CD4-positive, alpha-beta T cell (primary cell): ENCODE results near the gene UBIAD1. TPM values are rescaled to one million over a fixed set of nuclear protein-coding genes. Genes with fewer than 3 reads are reported as not detected.

ENCODE experiments used
- ATAC-seq: fragments of 200-7000 bp; cut with Tn5 transposase; one replicate; pipeline ENCODE4 v1.10.0; 2022; ENCODE audit warnings: mild to moderate bottlenecking; ENCODE audit not compliant: poor library complexity
- CTCF ChIA-PET: fragments of 350-600 bp; sonication (Branson Sonifier 250); formaldehyde crosslinking; loops from one replicate; lab custom pipeline; 2021; ENCODE audit warnings: antibody characterized with exemption, inconsistent platforms; lab: Charles Lee
- POLR2A ChIA-PET: fragments of 350-600 bp; sonication (Branson Sonifier 250); formaldehyde crosslinking; loops from one replicate; lab custom pipeline; 2021; ENCODE audit warnings: antibody characterized with exemption, inconsistent platforms; lab: Charles Lee
- DNase-seq, 14 experiments: peaks; one replicate each; pipeline ENCODE4 v3.0.0-alpha.2; 2013 to 2020; ENCODE audit warnings: mixed read lengths in 2 of 14
- H3K27ac ChIP-seq, 2 donors: one replicate each; pipeline versions ENCODE4 v1.5.1 to v1.7.0; 2013; ENCODE audit warnings: low read length in 2 of 2, low read depth in 1 of 2, mild to moderate bottlenecking in 1 of 2
- H3K27me3 ChIP-seq, 2 experiments: 1 replicate in 1 of 2; 2 replicates in 1 of 2; pipeline versions ENCODE4 v1.6.1 to v1.7.0; 2013; ENCODE audit warnings: low read length in 2 of 2, control low read depth in 1 of 2, mild to moderate bottlenecking in 1 of 2, moderate library complexity in 1 of 2; ENCODE audit not compliant: insufficient read depth in 2 of 2, control insufficient read depth in 1 of 2
- H3K36me3 ChIP-seq: one replicate; pipeline ENCODE4 v1.6.1; 2013; ENCODE audit warnings: low read length, control low read depth; ENCODE audit not compliant: insufficient read depth
- H3K4me1 ChIP-seq: one replicate; pipeline ENCODE4 v1.6.1; 2013; ENCODE audit warnings: low read length, control low read depth; ENCODE audit not compliant: insufficient read depth
- H3K4me3 ChIP-seq: one replicate; pipeline ENCODE4 v1.5.1; 2013; ENCODE audit warnings: mild to moderate bottlenecking, low read length, moderate library complexity
- H3K9me3 ChIP-seq, 2 experiments: 1 replicate in 1 of 2; 2 replicates in 1 of 2; pipeline versions ENCODE4 v1.6.1 to v1.7.0; 2013; ENCODE audit warnings: low read length in 2 of 2, mild to moderate bottlenecking in 2 of 2, control low read depth in 1 of 2, moderate library complexity in 1 of 2; ENCODE audit not compliant: control insufficient read depth in 1 of 2, insufficient read depth in 1 of 2
- H3K27ac Mint-ChIP-seq: one replicate; pipeline ENCODE4 v1.8.0; 2020; ENCODE audit warnings: mixed read lengths
- H3K27me3 Mint-ChIP-seq: one replicate; pipeline ENCODE4 v1.8.0; 2021; ENCODE audit warnings: mixed read lengths
- H3K36me3 Mint-ChIP-seq: one replicate; pipeline ENCODE4 v1.8.0; 2021; ENCODE audit warnings: low read depth, mixed read lengths
- H3K4me1 Mint-ChIP-seq: one replicate; pipeline ENCODE4 v1.8.0; 2021; ENCODE audit warnings: low read depth, mixed read lengths
- H3K4me3 Mint-ChIP-seq: one replicate; pipeline ENCODE4 v1.8.0; 2020; ENCODE audit warnings: mild to moderate bottlenecking, mixed read lengths
- H3K9me3 Mint-ChIP-seq: one replicate; pipeline ENCODE4 v1.8.0; 2020; ENCODE audit warnings: mixed read lengths
- intact Hi-C, 2 experiments: fragments of 100-400 bp; cut with DNase I in 1 of 2; cut with micrococcal nuclease in 1 of 2; formaldehyde crosslinking; loops; one replicate each; pipeline versions ENCODE4 v1.15.1 to v1.9.0; 2023 to 2025; cut with DNase I, micrococcal nuclease
- total RNA-seq, 174 experiments: library from RNA in 2 of 174; stranded (reverse) in 2 of 174; gene quantifications; one replicate each; pipeline ENCODE4 v1.2.3 and lab custom pipeline; 2021 to 2026
- TF ChIP-seq, protein P1 (sequence below): fragments of 200-600 bp; IDR thresholded peaks from one replicate; pipeline ENCODE4 v1.8.0; 2022; ENCODE audit warnings: antibody characterized with exemption, mild to moderate bottlenecking

The UBIAD1 gene
- total RNA-seq, 2 experiments from 2014 or later, result 19.2 to 19.3 TPM

DNA sequence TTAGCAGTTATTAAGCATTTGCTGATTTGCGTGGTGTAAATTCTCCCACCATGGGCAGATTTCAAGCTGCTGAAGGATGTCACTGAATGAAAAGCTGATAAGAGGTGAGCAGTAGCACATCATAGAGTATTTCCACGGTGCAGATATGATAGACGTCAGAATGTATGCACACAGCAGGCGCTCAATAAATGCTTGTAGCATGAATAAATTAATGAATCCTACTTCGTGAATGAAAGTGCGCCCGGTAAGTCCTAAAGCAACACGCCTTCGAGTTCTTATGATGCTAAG, 510 bp upstream of the UBIAD1 start:
- H3K27ac ChIP-seq, result no peak overlapping the region
- Mint-ChIP-seq H3K27me3 (no peaks in the 10 kb centered on the region), H3K27ac (peak overlapping the region; percentile 43), H3K4me1 (peaks cover 23% of the 10 kb centered on the region), H3K4me3 (peak overlapping the region; percentile 73), H3K9me3 (no peaks in the 10 kb centered on the region), H3K36me3 (peaks cover 30% of the 10 kb centered on the region)
- H3K9me3 ChIP-seq, result no peaks in the 10 kb centered on the region
- ATAC-seq (no peak), DNase-seq (no peak)
- H3K36me3 ChIP-seq, result peaks cover 9% of the 10 kb centered on the region
- intact Hi-C loops, result loop anchor here in 1 of 2 experiments (1.0 to 5.0 kb wide), 4 partner anchors 10 to 535 kb away; partner anchors contain the start of genes CLCN6, EXOSC10, MTHFR and MTOR
- H3K4me3 ChIP-seq, result peak overlapping the region; percentile 57
- no peaks in the 10 kb centered on the region for H3K27me3 ChIP-seq
- POLR2A ChIA-PET, result interaction anchor here (1.0 to 3.1 kb wide), 6 partner anchors 9 to 23 kb away, joined by 3 to 46 read pairs (median 5); partner anchors contain the start of gene MTOR
- TF ChIP-seq, protein P1, sequence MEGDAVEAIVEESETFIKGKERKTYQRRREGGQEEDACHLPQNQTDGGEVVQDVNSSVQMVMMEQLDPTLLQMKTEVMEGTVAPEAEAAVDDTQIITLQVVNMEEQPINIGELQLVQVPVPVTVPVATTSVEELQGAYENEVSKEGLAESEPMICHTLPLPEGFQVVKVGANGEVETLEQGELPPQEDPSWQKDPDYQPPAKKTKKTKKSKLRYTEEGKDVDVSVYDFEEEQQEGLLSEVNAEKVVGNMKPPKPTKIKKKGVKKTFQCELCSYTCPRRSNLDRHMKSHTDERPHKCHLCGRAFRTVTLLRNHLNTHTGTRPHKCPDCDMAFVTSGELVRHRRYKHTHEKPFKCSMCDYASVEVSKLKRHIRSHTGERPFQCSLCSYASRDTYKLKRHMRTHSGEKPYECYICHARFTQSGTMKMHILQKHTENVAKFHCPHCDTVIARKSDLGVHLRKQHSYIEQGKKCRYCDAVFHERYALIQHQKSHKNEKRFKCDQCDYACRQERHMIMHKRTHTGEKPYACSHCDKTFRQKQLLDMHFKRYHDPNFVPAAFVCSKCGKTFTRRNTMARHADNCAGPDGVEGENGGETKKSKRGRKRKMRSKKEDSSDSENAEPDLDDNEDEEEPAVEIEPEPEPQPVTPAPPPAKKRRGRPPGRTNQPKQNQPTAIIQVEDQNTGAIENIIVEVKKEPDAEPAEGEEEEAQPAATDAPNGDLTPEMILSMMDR, result no peak
- H3K4me1 ChIP-seq, result peaks cover 42% of the 10 kb centered on the region
- CTCF ChIA-PET, result interaction anchor here (1.8 to 2.1 kb wide), 2 partner anchors 10 to 370 kb away, joined by 7 to 10 read pairs; partner anchors contain the start of gene MTOR

DNA sequence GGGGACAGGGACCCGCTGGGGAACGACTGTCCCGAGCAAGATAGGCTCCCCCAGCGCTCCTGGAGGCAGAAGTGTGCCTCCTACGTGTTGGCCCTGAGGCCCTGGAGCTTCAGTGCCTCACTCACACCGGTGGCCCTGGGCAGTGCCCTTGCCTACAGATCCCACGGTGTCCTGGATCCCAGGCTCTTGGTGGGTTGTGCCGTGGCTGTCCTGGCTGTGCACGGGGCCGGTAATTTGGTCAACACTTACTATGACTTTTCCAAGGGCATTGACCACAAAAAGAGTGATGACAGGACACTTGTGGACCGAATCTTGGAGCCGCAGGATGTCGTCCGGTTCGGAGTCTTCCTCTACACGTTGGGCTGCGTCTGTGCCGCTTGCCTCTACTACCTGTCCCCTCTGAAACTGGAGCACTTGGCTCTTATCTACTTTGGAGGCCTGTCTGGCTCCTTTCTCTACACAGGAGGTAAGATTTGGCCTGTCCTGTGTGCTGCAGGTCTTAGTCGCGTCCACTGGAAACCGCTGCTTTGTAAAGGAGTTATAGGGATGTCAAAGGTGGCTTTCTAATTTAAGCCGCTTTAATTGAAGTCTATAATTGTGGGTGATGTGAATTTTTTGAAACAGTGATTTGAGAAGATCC, 717 bp downstream of the UBIAD1 start:
- Mint-ChIP-seq H3K4me3 (peak overlapping the region; percentile 82), H3K36me3 (peaks cover 43% of the 10 kb centered on the region), H3K27ac (peak overlapping the region; percentile 70), H3K4me1 (peaks cover 34% of the 10 kb centered on the region), H3K9me3 (no peaks in the 10 kb centered on the region), H3K27me3 (no peaks in the 10 kb centered on the region)
- Histone ChIP-seq H3K9me3 (no peaks in the 10 kb centered on the region), H3K4me3 (peak overlapping the region; percentile 99), H3K27me3 (no peaks in the 10 kb centered on the region), H3K27ac (peak overlapping the region; percentile 88 to 90), H3K4me1 (peaks cover 42% of the 10 kb centered on the region), H3K36me3 (peaks cover 21% of the 10 kb centered on the region)
- intact Hi-C loops, result loop anchor here (1.0 to 5.0 kb wide), 5 partner anchors 8 to 534 kb away; partner anchors contain the start of genes CLCN6 (in 1 of the 2), EXOSC10 (in 1 of the 2), FBXO2 (in 1 of the 2) and FBXO44 (in 1 of the 2)
- CTCF ChIA-PET, result interaction anchor here (1.8 to 2.1 kb wide), 2 partner anchors 12 to 369 kb away, joined by 7 to 10 read pairs; partner anchors contain the start of gene MTOR
- TF ChIP-seq, protein P1, result no peak
- POLR2A ChIA-PET, result interaction anchor here (0.7 to 3.1 kb wide), 7 partner anchors 9 to 634 kb away, joined by 3 to 46 read pairs (median 5); partner anchors contain the start of genes MTOR and TARDBP
- DNase-seq (peak in 2 of 14 experiments; percentile 13 to 31), ATAC-seq (peak; percentile 57)

DNA sequence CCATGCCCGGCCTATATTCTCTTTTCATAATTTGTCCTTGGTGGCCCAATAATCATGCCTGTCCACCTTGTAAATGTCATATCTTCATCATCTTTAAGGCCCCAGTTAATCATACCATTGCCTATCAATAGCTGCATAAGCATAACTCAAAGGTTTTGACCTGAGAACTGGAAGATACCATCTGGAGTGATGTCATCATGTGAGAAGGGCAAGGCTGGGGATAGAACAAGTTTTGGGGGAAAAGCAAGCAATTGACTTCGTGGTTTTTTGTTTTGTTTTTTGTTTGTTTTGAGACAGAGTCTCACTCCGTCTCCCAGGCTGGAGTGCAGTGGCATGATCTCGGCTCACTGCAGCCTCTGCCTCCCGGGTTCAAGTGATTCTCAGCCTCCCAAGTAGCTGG, 6.2 kb downstream of the UBIAD1 start:
- Mint-ChIP-seq H3K27ac (peak overlapping the region; percentile 96), H3K4me3 (peak overlapping the region; percentile 12), H3K36me3 (peaks cover 78% of the 10 kb centered on the region), H3K27me3 (no peaks in the 10 kb centered on the region), H3K4me1 (peaks cover 83% of the 10 kb centered on the region), H3K9me3 (no peaks in the 10 kb centered on the region)
- Histone ChIP-seq H3K4me3 (no peak overlapping the region), H3K27me3 (no peaks in the 10 kb centered on the region), H3K9me3 (no peaks in the 10 kb centered on the region), H3K4me1 (peaks cover 72% of the 10 kb centered on the region), H3K36me3 (peaks cover 26% of the 10 kb centered on the region), H3K27ac (no peak overlapping the region)
- no peak for DNase-seq
- intact Hi-C loops, result no loop called here
- TF ChIP-seq, protein P1, result no peak
- ChIA-PET CTCF (no interaction called here), POLR2A (interaction anchor here (2.9 to 4.5 kb wide), 3 partner anchors 11 to 17 kb away, joined by 19 to 45 read pairs (median 29); partner anchors contain the start of gene MTOR)
- no peak for ATAC-seq
